ENCODE results near the gene C1QTNF6. TPM values are rescaled to one million over a fixed set of nuclear protein-coding genes. Genes with fewer than 3 reads are reported as not detected.

C1QTNF6 gene
- total and polyA plus RNA-seq, 2 experiments from 2014 or later: 1.7 to 2.3 TPM

GRCh38 chr22:37163575-37164504, 24.2 kb downstream of the C1QTNF6 start (continued):
- TF ChIP-seq, protein P1, sequence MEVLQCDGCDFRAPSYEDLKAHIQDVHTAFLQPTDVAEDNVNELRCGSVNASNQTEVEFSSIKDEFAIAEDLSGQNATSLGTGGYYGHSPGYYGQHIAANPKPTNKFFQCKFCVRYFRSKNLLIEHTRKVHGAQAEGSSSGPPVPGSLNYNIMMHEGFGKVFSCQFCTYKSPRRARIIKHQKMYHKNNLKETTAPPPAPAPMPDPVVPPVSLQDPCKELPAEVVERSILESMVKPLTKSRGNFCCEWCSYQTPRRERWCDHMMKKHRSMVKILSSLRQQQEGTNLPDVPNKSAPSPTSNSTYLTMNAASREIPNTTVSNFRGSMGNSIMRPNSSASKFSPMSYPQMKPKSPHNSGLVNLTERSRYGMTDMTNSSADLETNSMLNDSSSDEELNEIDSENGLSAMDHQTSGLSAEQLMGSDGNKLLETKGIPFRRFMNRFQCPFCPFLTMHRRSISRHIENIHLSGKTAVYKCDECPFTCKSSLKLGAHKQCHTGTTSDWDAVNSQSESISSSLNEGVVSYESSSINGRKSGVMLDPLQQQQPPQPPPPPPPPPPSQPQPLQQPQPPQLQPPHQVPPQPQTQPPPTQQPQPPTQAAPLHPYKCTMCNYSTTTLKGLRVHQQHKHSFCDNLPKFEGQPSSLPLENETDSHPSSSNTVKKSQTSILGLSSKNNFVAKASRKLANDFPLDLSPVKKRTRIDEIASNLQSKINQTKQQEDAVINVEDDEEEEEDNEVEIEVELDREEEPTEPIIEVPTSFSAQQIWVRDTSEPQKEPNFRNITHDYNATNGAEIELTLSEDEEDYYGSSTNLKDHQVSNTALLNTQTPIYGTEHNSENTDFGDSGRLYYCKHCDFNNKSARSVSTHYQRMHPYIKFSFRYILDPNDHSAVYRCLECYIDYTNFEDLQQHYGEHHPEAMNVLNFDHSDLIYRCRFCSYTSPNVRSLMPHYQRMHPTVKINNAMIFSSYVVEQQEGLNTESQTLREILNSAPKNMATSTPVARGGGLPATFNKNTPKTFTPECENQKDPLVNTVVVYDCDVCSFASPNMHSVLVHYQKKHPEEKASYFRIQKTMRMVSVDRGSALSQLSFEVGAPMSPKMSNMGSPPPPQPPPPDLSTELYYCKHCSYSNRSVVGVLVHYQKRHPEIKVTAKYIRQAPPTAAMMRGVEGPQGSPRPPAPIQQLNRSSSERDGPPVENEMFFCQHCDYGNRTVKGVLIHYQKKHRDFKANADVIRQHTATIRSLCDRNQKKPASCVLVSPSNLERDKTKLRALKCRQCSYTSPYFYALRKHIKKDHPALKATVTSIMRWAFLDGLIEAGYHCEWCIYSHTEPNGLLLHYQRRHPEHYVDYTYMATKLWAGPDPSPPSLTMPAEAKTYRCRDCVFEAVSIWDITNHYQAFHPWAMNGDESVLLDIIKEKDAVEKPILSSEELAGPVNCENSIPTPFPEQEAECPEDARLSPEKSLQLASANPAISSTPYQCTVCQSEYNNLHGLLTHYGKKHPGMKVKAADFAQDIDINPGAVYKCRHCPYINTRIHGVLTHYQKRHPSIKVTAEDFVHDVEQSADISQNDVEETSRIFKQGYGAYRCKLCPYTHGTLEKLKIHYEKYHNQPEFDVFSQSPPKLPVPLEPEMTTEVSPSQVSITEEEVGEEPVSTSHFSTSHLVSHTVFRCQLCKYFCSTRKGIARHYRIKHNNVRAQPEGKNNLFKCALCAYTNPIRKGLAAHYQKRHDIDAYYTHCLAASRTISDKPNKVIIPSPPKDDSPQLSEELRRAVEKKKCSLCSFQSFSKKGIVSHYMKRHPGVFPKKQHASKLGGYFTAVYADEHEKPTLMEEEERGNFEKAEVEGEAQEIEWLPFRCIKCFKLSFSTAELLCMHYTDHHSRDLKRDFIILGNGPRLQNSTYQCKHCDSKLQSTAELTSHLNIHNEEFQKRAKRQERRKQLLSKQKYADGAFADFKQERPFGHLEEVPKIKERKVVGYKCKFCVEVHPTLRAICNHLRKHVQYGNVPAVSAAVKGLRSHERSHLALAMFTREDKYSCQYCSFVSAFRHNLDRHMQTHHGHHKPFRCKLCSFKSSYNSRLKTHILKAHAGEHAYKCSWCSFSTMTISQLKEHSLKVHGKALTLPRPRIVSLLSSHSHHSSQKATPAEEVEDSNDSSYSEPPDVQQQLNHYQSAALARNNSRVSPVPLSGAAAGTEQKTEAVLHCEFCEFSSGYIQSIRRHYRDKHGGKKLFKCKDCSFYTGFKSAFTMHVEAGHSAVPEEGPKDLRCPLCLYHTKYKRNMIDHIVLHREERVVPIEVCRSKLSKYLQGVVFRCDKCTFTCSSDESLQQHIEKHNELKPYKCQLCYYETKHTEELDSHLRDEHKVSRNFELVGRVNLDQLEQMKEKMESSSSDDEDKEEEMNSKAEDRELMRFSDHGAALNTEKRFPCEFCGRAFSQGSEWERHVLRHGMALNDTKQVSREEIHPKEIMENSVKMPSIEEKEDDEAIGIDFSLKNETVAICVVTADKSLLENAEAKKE (CRISPR knock-in tag; IDR thresholded peaks at IDR 0.05): no peak
- TF ChIP-seq ZNF114 (CRISPR knock-in tag; IDR thresholded peaks at IDR 0.05): no peak
- no peak for TF ChIP-seq EZH2phosphoT487 (IDR thresholded peaks at IDR 0.05; ENCODE audit: unreplicated experiment)
- no peak for TF ChIP-seq POLR2AphosphoS5 (IDR thresholded peaks at IDR 0.05; ENCODE audit: low read depth)

DNA sequence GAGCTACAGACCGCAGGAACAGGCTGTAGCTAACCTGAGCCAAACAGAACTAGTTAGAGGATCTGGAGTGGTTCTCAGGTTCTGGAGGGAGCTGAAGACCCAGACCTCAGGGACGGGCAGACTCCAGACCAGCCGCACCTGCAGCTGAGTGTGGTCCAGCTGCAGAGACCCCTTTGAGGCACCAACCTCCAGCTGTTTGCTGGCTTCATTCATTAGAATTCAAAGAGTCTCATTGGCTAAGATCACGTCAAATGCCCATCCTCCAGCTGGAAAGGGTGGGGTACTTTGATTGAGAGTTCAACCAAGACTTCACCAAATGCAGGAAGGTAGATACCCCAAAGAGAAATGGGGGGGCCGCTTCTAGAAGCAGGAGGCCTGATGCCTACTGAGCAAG, 25.0 kb downstream of the C1QTNF6 start:
- Histone ChIP-seq H3K9me2 (ENCODE audit: insufficient read depth) (no peaks in the 10 kb centered on the region), H3K27ac (ENCODE audit: low read depth) (no peak overlapping the region), H3K4me1 (ENCODE audit: insufficient read depth) (no peaks in the 10 kb centered on the region; the same call in 1 of the 2 replicates), H4K20me1 (replicated peaks; ENCODE audit: insufficient read depth) (no peaks in the 10 kb centered on the region), H3F3A (replicated peaks; ENCODE audit: low read depth) (no peaks in the 10 kb centered on the region), H3K4me3 (no peak overlapping the region), H3K4me2 (no peak overlapping the region), H3K79me2 (replicated peaks; ENCODE audit: insufficient read depth) (no peaks in the 10 kb centered on the region), H3K36me3 (ENCODE audit: insufficient read depth) (no peaks in the 10 kb centered on the region), H2AFZ (no peak overlapping the region), H3K27me3 (ENCODE audit: insufficient read depth) (no peaks in the 10 kb centered on the region)
- Mint-ChIP-seq H3K4me1 (peaks cover 23% of the 10 kb centered on the region), H3K36me3 (ENCODE audit: low read depth) (no peaks in the 10 kb centered on the region), H3K9me3 (peaks cover 4% of the 10 kb centered on the region; the same call in 2 of the 3 replicates), H3K4me3 (no peak overlapping the region), H3K27me3 (ENCODE audit: insufficient read depth, low read depth, poor library complexity) (peaks cover 9% of the 10 kb centered on the region), H3K27ac (no peak overlapping the region)
- no peak for ATAC-seq
- DNase-seq (ENCODE audit: low spot score): no peak
- TF ChIP-seq CREB1 (CRISPR knock-in tag; IDR thresholded peaks at IDR 0.05; ENCODE audit: low read depth) (no peak), NANOG (IDR thresholded peaks at IDR 0.05; ENCODE audit: borderline replicate concordance) (no peak), POLR2AphosphoS5 (IDR thresholded peaks at IDR 0.05; ENCODE audit: low read depth) (no peak), ETS1 (IDR thresholded peaks at IDR 0.05) (no peak)
- TF ChIP-seq, protein P2, sequence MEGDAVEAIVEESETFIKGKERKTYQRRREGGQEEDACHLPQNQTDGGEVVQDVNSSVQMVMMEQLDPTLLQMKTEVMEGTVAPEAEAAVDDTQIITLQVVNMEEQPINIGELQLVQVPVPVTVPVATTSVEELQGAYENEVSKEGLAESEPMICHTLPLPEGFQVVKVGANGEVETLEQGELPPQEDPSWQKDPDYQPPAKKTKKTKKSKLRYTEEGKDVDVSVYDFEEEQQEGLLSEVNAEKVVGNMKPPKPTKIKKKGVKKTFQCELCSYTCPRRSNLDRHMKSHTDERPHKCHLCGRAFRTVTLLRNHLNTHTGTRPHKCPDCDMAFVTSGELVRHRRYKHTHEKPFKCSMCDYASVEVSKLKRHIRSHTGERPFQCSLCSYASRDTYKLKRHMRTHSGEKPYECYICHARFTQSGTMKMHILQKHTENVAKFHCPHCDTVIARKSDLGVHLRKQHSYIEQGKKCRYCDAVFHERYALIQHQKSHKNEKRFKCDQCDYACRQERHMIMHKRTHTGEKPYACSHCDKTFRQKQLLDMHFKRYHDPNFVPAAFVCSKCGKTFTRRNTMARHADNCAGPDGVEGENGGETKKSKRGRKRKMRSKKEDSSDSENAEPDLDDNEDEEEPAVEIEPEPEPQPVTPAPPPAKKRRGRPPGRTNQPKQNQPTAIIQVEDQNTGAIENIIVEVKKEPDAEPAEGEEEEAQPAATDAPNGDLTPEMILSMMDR (conservative IDR thresholded peaks at IDR 0.05; ENCODE audit: low read depth in 2 of 2): no peak
